ENCODE results near the gene SFXN5.

Gene SFXN5

GRCh38 chr2:73043929-73044832, 27.3 kb downstream of the SFXN5 start:
- no peak for DNase-seq (ENCODE audit: low read depth)

GRCh38 chr2:73043276-73043675, 28.2 kb downstream of the SFXN5 start:
- DNase-seq (ENCODE audit: low read depth) = no peak

DNA sequence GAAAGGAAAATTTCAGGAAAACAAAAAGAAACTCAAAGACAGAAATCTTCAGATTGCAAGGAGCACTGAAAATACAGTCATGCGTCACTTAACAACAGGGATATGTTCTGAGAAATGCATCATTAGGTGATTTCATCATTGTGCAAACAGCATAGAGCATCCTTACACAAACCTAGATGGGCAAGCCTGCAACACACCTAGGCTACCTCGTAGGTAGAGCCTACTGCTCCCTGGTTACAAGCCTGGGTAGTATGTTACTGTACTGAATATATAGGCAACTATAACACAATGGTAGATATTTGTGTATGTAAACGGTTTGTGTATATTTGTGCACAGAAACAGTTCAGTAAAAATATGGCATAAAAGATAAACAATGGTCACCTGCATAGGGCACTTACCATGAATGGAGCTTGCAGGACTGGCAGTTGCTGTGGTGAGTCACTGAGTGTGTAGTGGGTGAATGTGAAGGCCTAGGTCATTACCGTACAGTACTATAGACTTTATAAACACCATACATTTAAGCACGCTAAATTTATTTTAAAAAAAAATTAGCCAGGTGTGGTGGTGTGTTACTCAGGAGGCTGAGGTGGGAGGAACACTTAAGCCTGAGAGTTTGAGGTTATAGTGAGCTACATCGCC, 33.4 kb downstream of the SFXN5 start:
- DNase-seq (ENCODE audit: low read depth) = no peak

GRCh38 chr2:73036766-73037165, 34.7 kb downstream of the SFXN5 start:
- DNase-seq (ENCODE audit: low read depth) = no peak

DNA sequence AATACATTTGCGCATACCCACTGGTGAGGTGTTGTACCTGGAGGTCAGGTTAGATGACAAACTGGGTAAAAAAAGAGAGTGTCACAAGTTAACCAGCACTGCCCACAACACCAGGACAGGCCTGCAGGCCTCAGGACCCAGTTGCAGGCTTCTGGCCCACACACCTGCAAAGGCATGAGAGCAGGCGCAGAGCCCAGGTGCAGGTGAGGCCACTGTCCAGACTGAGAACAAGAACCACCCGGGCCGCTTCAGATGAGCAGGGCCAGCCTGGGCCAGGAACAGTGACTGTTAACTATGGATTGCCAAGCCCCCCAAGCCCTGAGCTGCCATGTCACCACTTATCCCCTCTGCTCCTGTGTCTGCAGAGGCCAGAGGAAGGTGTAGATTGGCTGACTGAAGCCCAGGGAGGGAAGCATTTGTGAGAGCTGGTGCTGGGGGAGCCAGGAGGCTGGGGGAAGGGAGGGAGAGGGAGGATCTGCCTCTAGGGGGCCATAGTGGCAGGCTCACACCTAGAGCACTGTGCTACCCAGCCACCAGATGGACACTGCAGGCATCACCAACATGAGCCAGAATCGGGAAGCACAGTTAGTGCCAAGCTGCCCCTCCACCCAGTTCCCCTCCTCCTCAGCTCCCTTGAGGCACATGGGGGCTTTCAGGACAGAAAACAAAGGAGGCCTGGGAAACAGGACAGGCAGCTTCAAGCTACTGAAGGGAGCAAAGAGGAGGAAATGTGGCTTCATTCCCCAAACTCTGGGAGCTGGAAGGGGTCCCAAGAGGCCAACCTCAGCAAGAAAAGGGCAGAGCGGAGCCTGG, 35.4 kb downstream of the SFXN5 start:
- no peak for DNase-seq (ENCODE audit: low read depth)

GRCh38 chr2:73034661-73035375, 36.7 kb downstream of the SFXN5 start:
- DNase-seq (ENCODE audit: low read depth) = no peak

- DNase-seq (ENCODE audit: low read depth) = no peak
Observed at GRCh38 chr2:73033766-73034381, 37.6 kb downstream of the SFXN5 start.

DNA sequence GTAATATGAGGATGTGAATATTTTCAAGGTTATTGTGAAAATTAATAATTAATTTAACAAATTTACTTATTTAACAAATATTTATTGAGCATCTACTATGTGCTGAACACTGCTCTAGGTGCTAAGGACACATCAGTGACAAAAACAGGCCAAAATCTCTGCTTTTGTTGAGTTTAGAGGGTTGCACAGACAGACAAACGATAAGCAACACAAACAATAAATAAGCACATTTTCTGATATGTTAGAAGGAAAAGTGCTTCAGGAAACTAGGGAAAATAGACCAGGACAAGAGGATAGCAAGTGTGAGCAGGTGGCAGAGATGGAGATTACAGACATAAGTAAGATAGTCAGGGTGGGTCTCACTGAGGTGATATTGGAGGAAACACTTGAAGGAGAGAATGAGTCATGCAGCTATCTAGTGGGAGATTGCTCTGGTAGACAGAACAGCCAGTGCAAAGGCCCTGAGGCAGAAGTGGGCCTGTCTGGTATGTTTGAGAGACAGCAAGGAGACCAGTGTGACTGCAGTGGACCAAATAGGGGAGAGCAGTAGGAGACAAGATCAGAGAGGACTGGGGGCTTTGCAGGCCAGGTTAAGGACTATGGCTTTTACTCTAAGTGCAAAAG, 38.3 kb downstream of the SFXN5 start:
- DNase-seq (ENCODE audit: low read depth) = no peak

GRCh38 chr2:73032702-73033097, 38.8 kb downstream of the SFXN5 start:
- no peak for DNase-seq (ENCODE audit: low read depth)

- DNase-seq (ENCODE audit: low read depth) = no peak
Observed at GRCh38 chr2:73031725-73032701, 39.5 kb downstream of the SFXN5 start.

DNA sequence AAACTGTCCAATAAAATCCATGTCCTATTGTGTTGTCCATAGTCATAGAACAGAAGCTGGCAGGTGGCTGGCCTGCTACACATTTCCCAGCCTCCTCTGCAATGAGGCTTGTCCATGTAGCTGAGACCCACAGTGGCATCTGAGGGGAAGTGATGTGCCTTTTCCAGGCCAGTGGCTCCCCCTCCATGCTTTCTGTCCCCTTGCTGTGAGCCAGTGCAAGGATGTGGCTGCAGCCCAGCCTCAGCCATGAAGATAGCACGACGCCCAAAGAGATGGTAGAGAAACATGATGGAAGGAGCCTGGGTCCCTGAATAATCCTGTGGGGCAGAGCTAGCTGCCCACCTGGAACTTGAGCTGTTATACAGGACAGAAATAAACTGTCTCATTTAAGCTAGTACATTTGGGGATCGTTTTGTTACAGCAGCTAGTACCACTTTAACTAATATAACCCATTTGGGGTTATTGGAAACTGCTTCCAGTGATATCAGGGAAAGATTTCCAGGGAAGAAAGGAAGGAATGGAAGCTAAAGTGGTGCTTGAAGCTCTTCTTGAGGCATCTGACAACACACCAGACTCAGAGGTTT, 40.3 kb downstream of the SFXN5 start:
- DNase-seq (ENCODE audit: low read depth) = no peak

DNA sequence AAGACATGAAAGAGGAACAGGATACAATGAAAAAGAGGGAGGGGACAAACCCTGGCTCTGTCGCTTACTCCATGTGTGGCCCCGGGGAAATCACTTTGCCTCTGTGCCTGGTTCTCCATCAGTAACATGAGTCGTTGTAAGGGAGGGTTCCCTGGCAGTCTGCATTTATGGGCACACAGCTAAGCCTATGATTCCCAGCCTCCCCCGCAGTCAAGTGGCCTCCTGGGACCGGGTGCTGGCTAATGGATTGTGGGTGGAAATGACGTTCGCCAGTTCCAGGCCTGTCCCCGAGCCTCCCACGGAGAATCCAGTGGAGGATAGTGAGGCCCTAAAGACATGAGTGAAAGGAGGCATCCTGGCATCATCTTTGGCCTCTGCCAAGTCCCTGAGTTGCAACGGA, 42.7 kb downstream of the SFXN5 start:
- peak; percentile 27 for DNase-seq (ENCODE audit: low read depth)

GRCh38 chr2:73027340-73027739, 44.2 kb downstream of the SFXN5 start:
- no peak for DNase-seq (ENCODE audit: low read depth)

DNA sequence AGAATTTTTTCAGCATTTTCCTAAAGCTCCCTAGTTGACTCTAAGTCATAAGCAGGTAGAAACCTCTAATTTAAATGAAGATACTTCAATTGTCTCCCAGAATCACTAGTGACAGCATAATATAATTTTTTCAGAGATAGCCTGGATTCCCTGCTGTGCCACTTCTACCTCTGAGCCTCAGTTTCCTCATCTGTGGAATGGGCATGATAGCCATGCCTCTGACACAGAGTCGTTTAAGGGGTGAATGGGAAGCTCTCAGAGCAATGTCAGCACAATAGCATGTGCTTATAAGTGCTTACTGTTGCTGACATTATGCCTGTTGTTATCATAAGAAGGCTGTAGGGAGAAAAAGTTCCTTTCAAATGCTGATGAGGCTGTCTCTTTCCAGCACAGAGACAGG, 48.0 kb downstream of the SFXN5 start:
- no peak for DNase-seq (ENCODE audit: low read depth)

DNA sequence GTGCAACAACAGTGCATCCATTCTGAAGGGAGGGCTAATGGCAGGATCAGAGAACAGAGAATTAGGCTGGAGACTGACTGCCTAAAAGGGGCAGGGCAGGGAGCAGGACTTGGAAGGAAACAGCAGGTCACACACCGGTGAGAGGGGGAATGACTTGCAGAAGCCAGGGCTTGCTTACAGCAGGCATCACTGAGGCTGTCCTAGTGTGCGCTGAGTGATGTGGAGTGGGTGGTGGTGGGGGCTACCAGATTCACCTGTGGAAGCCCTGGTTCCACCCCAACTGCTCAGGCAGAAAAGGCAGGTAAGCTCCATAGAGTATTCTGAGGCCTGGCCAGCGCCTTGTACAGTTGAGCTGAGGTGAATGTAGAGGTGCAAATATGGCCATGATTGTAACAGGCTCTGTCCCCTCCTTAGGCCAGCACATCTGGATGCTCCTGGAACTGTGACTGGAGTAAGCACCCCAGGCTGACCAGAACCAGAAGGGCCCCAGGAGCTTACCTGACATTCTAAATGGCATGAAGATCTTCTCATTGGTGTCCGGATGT, 49.4 kb downstream of the SFXN5 start:
- DNase-seq (ENCODE audit: low read depth) = no peak

DNA sequence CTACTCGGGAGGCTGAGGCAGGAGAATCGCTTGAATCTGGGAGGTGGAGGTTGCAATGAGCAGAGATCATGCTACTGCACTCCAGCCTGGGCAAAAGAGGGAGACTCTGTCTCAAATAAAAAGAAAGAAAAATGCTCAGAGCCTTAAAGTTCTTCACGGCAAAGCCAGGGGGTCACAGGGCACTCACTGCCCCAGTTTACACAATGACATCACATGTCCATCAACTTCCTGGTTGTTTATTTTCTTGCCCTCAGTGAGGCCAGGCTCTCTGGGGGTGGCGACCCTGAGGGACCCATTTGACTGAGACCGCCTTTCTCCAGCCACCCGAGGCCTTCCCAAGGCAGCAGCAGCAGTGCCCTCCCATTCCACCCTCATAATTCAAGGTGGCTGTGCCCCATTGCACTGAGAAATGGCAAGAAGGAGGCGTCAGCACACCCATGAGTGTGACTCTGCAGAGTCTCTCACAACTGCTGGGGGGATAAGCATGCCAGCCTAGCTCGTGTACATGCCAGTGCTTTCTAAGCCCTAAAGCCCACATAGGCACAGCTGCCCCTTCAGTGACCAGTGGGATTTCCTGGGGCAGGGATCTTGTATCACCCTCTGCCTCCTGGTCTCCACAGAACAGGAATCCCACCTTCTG, 50.0 kb downstream of the SFXN5 start:
- no peak for DNase-seq (ENCODE audit: low read depth)

GRCh38 chr2:73020657-73021370, 50.7 kb downstream of the SFXN5 start:
- DNase-seq (ENCODE audit: low read depth) = peak; percentile 69

DNA sequence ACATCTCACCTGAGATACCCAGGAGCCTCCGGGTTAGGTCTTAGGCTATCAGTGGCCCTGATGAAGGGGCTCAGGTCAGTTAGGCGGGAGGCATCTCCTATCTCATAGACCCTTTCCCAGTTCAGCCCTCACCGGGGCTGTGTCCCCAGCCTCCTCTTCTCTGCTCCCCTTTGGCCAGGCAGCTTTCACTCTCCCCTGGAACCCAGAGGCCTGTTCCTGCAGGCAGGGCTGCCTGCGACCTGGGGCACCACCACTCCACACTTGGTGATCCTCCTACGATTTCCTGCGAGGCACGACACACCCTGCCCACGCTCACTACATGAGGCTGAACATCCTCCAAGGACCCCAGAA, 51.2 kb downstream of the SFXN5 start:
- DNase-seq (ENCODE audit: low read depth) = no peak
